NK-92 (cell line): ENCODE data around the gene KCNIP4.

Experiments
- DNase-seq: peaks from one replicate; lab custom pipeline; 2025; ENCODE audit not compliant: unreplicated experiment; lab: John Stamatoyannopoulos, UW

The KCNIP4 gene

DNA sequence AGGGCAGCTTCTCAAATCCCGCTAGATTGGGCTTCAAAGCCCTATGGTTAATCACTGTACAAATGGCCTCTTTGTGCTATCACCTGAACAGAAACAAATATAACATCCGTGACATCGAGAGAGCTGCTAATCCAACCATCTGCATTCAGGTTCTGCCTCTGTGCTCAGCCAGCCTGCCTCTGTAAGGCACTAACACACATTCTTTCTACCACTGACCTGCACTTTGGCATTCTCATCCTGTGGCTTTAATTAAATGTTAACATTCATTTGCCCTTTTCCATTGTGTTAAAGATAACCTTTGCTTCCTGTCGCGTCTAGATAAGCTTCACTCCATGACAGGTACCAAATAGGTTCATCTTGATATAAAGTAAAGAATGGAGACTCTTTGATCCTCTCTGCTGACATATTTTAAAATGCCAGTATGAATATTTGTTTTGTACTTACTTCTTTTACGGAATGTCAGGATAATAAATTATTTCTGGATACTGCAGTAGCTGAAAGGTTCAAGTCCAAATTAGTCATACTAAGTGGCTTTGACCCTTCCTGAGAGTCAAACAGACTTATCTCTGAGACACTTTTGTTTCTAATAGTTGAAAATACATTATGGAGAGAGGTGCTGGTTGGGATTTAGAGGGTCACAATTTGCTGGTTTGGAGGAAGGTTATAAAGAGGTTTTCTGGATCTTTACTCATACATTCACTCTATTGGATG is 742.6 kb downstream of the KCNIP4 start:
- DNase-seq: no peak

DNA sequence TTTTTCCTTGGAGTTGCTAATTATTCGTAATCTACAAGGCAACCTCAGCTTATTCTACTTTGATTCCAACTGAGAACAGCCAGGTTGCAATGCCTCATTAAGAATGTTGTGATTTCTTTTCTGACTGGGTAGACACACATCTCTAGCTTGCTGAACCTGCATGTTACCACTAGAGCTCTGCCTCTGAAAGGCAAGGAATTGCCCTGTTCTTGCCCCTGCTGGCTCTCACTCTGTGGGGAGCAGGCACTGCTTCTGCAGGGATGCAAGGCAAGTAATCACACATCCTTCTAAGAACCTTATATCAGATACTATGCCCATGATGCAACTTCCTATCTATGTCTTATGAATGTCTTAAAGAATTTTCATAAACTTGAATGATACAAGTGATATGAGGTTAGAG is 745.2 kb downstream of the KCNIP4 start:
- no peak for DNase-seq

DNA sequence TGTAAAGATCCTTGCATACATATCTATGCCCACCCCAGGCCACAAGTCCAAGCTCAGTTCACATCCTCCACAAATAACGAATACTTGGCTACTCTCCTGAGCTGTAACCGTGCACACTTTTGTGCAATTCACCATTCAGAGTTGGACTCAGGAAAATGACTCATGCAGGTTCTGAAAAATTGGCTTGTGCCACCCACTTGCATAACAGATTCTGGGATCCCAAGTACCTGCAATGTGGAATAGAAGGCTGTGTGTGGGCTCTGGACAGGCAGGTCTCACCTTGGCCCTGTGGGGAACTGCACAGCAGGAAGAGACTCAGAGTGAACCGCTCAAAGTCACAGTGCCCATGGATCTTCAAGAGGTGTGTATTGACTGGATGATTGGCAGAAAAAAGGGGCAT is 745.6 kb downstream of the KCNIP4 start:
- DNase-seq: no peak

DNA sequence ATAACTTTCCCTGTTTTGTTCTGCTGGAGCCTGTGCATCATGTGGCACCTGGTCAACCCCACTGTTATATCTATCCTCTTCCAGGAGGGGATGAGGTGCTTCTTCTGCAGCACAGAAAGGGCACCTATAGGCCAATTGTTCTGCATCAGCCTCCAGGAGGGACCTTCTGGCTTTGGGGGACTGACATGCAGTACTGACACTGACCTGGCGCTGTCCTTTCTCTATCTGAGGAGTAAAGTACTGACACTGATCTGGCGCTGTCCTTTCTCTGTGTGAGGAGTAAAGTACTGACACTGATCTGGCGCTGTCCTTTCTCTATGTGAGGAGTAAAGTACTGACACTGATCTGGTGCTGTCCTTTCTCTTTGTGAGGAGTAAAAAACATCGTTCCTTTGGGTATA is 749.9 kb downstream of the KCNIP4 start:
- no peak for DNase-seq

DNA sequence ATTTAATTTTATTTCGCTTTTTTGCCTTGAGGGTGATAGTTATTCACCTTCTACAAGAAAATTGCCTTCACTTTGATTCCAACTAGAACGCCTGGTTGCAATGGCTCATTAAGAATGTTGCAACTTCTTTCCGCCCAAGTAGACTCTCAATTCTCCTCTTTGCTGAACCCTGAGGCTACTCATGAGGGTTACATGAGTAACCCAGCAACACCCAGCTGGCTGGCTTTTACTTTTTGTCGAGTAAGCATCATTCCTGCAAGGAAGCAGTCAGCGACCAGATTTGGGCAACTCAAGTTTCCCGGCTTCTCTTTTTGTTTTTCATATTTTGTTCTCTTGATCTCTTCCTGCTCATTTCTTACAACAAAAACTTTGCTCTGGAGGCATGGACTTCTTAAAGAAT is 752.9 kb downstream of the KCNIP4 start:
- DNase-seq: no peak

DNA sequence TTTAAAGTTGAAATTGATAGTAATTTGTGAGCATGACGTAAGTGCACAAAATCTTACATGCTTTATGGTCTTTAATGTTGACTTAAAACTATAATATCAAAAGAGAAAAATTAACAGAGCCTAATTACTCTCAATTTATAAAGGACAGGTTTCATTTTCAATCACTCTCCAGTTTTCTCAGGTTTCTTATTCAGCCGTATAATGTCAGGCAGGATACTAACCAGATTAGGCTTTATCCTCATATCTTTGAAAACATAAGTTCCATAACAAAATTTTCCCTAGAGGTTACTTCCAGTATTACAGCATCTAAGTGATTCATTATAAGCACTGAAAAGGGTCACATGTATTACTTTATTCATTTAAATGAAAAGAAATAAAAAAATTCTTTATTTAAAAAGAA is 756.2 kb downstream of the KCNIP4 start:
- DNase-seq: no peak

DNA sequence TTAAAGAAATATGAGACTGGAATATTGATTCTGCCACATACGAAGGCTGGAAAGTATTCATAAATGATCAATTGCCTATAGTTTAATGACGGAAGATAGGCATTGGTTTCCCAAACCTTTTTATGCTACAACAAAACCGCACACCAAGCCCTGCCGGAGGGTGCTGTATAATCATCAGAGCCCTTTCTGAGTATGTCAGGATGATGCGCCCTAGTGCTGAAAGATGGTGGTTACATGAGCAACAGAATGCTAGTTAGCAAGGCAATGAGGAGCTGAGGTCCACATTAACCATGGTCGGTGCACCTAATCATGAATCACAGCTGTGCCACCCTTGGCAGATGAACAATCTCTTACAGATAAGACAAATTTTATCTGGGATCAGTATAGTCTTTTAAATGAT is 757.3 kb downstream of the KCNIP4 start:
- DNase-seq: no peak

DNA sequence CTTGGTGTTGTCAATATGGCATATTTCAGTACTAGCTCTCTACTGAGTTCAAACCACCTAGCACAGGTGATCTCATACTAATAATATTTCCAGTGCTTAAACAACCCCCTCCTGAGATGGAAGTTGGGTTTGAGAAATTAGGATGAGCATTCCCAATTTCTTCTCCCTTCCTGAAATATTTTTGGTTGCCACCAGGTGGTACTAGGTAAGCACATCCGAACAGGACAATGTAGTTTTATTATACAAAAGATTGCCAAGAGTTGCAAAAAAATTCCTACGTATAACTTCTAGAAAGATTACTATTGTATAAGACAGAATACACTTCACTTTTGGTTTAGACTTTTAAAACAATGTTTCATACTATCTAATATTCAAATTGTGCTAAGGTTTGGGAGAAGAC is 763.8 kb downstream of the KCNIP4 start:
- DNase-seq: no peak

DNA sequence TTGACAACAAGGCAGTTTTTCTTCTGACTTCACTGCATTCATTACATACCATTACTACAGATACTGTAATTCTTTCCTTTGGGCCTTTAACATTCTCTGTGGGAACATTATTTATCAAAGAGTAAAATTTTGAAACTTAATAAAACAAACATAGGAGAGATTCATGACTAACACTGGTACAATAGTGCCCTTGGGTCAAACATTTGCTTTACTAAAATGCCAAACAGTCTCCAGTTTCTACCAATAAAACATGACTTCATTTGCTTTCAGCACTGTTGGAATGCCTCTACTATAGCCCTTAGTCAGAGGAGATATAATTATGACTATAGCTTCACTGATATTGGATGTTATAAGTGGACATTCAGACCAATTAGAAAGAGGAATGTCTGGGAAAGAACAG is 766.9 kb downstream of the KCNIP4 start:
- DNase-seq: no peak

DNA sequence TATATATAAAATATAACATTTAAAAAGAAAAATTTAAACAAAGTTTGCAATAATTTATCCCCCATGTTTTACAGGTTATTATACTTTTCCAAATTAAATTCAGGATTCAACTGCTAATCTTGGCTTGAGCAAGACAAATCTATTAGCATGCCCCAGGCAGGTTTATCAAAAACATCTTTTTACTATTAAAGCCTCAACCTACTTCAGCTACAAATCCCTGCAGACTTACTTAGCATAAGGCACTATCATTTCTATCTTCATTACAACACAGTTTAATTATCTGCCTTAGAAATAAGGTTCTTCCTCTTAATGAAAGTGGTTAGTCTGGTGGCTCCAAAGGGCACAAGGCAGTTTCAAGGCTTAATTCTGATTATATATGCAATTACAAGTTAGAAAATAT is 770.7 kb downstream of the KCNIP4 start:
- no peak for DNase-seq

DNA sequence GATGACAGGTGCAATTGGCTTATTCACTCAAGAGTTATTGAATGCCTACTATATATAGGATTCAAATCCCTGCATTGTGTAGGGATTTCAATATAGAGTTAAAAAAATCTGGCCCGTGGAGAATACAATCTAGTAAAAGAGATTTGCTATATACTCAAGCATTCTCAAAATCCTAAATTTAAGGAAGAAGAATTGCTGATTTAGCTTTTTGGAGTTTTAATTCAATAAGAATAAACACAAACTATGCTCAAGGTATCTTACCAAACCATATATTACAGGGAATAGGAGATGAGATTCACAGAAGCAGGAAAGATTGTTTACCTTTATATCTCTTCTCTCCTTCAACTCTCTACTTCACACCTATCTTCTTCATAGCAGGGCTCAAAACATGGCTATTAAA is 771.5 kb downstream of the KCNIP4 start:
- DNase-seq: no peak

DNA sequence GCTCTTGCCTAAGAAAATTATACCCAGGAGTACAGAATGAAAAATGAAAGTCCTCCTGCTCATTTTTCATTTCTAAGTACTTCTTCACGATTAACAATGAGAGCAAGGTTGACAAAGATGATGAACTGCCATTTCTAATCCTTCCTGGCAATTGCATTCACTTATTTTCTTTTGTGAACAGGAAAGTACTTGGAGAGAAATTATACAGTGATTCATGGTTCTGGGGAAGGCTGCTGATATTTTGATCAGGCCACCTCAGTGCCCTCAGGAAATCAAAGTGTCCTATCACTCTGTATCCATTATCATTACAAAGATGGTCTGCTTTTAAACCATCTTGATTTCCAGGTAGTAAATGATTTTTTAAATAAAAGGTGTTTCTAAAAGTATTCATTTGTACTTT is 780.9 kb downstream of the KCNIP4 start:
- DNase-seq: no peak

DNA sequence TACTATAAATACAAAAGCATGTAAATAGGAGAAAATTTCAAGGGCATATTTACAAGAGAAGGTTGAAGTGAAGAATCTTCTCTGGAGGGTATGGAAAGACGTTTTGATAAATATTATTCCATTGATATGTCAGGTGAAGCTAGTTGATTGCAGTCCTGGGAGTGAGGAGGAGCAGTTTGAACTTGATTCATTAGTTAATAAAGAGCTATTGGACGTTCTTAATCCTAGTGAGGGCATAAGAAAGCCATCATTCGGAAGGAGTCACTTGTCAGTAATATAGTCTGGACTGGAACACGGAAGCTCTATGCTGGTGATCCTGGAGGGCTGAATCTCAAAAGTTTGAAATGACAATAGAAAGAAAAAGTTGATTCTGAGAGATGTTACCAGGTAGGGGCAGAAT is 793.2 kb downstream of the KCNIP4 start:
- no peak for DNase-seq

DNA sequence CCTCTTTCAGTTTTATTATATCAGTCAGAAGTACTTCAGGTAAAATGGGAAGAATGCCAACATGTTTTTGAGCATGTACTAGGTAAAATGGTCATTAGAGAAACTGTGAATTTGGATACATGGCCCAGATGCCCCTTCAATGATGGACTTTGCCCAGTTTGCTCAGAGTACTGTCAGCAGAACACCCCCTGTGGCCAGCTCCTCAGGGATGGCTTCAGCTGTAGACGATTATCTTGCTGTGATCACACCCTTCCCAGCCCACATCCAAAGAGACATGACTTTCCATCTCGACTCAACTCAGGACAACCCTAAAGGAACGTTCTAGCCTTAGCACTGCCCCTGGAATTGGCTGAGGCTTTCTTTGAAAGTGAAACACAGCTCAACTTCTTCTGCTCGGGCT is 809.2 kb downstream of the KCNIP4 start:
- DNase-seq: no peak

DNA sequence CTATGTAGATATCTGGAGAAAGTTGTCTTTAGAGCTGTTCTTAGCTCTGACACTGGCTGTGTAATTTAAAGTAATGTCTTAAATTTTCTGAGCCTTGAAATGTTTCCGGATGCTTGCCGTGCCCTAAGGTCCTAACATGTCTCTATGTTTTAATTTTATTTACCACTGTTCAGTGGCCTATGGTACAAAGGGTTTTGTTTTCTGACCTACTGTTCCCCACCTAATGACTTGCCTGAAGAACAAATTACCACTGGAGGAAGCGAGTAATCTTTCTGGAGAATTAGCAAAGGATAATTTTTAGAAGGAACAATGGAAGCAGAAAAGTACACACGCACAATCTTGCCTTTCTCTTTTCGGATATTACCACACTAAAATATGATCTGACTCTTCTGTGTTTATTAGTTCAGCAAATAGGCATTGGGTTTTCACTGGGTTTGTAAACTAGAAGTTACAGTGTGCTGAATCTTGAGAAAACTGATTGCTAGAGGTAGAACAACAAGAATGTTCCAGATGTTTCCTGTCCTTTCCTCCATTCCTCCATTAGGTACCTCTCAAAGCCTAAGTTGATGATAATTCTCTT is 812.4 kb downstream of the KCNIP4 start:
- DNase-seq: no peak

DNA sequence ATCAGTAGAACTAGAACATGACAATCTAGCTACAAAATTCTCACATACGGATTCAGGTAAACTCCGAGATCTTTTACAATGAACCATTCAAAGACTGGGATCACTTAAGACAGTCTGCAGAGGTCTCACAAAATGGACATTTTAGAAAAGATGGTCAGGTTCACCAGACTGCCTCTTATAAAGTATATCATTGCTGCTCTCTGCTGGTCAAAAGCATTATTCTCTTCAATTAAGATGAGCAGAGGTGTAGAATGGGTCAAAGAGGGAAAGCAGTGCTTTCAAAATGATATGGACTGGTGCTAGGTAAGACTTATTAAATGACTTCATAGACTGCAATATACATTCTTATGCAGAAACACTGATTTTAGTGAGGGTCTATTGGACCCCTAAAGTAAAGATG is 813.6 kb downstream of the KCNIP4 start:
- no peak for DNase-seq

DNA sequence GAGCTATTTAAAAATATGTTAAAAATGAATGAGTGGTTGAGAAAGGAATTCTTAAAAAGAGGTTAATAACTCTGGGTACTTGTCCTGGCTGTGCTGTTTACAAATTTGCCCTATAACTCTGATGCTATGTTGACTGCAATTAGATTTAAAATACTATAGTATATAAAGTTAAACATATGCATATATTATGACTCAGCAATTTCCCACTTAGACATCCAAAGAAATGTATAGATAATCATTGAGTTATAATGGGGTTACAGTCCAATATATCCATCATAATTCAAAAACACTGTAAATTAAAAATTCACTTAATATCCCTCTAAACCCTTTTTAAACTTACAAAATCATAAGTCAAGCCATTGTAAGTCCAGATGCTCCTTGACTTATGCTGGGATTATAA is 818.0 kb downstream of the KCNIP4 start:
- no peak for DNase-seq

DNA sequence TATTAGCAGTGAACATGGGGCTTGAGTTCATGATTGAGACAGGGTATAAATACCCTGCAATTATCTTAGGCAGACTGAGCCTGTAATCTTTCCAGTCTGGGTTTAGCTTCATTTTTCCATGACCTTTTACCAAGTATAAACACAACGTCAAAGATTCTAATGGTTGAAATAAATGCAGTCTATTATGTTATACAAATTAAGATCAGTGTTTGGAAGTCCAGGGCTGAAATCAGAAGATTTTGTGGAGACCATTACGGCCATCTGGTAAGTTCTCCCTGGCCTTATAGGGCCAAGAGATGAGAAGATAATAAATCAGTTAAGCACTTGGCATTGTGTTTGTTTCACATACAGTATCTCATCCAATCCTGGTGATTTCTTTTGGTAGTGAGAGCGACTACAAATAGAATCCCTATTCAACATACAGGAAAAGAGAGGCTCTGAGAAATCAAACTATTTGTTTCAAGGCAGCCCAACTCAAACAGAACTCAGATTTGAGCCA is 822.5 kb downstream of the KCNIP4 start:
- no peak for DNase-seq

DNA sequence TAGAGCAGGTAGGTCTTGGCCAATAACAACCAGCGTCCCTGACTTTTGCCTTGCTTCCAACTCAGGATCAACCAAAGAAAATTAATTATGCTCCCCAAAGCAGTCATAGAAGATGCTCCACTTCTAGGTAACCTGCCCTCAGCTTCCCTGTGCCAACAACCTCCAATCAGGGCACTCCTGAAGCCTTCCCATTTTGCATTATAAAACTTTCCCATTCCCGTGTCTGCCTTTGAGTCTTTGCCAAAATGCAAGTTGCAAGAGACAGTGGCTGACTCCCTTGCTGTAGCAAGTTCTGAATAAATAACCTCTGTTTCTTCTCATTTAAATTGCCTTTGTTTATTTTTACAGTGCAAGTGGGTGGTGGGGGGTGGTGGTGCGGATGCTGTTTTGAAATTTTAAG is 830.3 kb downstream of the KCNIP4 start:
- DNase-seq: no peak

DNA sequence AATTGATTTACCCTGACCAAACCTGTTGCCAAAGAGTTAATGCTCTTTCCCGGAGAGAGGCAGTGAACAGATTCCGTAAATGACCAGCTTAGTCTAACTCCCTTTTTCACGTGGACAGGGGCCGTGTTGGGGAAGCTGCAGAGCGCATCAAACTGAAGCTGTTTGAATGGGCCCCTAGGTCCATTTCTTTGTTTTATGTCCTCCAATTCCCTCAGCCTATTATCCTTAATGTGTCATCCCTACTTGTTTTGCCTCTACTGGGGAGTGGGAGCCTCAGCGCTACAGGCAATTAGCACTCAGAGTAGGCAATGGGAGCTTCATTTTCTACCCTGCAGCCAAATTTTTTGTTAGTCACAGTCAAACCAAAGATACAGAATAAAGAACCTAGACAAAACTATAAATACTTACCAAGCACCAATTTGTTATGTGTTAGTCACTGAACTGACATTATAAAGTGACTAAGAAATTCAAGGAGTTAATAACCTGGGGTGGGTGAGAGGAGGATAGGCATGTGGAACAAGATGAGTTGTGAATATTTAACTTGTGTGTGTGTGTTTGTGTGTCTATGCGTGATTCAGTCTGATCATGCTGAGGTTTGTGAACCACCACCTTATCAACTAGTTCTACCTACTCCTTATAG is 830.9 kb downstream of the KCNIP4 start:
- no peak for DNase-seq

DNA sequence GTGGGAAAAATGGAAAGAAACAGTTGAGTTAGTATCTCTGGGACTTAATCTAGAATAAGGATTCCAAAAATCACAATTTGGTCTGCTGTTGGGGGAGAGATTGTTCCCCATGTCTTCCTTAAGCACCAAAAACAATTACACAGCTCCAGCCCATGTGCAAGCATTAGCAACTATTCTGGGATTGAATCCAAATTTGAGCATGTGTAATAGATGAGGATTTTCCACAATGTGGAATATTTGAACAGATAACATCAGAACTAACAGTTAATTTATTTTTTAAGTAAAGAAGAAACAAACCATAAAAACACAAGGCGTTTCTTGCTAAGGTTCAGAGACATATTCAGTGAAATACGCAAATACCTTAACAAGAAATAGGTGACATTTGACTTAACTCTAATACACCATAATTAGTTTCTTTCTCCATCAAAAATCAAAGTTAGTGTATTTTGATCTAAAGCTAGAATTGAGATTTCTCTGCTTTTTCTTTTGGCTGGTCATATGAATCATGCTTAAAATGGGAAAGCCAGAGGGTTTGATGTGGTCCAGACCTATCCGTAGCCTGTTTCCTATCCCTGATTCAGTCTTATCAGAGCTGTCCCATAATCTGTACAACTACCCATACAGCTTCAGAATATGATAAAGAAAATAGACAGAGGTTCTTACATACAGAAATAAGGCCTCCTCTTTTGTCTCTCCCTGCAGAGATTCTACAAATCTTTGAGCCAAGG is 834.9 kb downstream of the KCNIP4 start:
- DNase-seq: no peak

DNA sequence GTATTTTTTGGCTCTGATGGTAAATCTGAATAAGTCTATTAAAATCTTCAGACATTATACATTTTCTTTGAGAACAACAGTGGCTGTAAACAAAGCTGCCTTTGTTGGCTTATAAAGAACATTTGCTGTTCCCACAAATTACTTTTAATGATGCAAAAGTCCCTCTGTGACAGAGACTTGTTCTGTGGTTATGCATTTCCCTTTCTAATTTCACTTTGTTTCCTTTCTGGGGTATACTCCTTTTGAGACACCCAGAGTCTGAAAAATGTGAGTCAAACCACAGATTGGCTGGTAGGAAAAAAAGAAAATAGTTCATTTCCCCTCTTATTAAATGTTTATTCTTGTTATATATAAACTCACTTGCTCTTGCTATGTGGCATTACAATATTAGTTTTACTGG is 845.9 kb downstream of the KCNIP4 start:
- no peak for DNase-seq
